Fibroblast of lung (primary cell): Measurements from ENCODE around the gene PLCL1. TPM values are rescaled to one million over a fixed set of nuclear protein-coding genes. Genes with fewer than 3 reads are reported as not detected.

Source experiments
- DNase-seq, 2 donors: peaks; one replicate each; pipeline versions ENCODE4 v3.0.0 to v3.0.0-alpha.2; 2010; ENCODE audit warnings: low read depth in 2 of 2
- H2AFZ ChIP-seq: 2 replicates; pipeline ENCODE4 v1.5.1; 2012; ENCODE audit warnings: low read length, control low read depth, inconsistent platforms
- H3K27ac ChIP-seq: 2 replicates; pipeline ENCODE4 v1.5.1; 2011; ENCODE audit warnings: low read length, control low read depth; ENCODE audit not compliant: insufficient read depth
- H3K27me3 ChIP-seq: 2 replicates; pipeline ENCODE4 v1.5.1; 2011; ENCODE audit warnings: mild to moderate bottlenecking, low read length; ENCODE audit not compliant: control insufficient read depth, insufficient read depth
- H3K36me3 ChIP-seq: 2 replicates; pipeline ENCODE4 v1.5.1; 2011; ENCODE audit warnings: low read length; ENCODE audit not compliant: control insufficient read depth, insufficient read depth
- H3K4me1 ChIP-seq: 2 replicates; pipeline ENCODE4 v1.5.1; 2011; ENCODE audit warnings: low read length; ENCODE audit not compliant: control insufficient read depth, insufficient read depth; ENCODE audit errors: extremely low read depth
- H3K4me2 ChIP-seq: 2 replicates; pipeline ENCODE4 v1.5.1; 2011; ENCODE audit warnings: low read length, control low read depth; ENCODE audit not compliant: insufficient read depth; ENCODE audit errors: extremely low read depth
- H3K4me3 ChIP-seq, 4 experiments: fragments of 200-600 bp in 1 of 4; sonication (generic) in 1 of 4; replicated peaks in 1 of 4; 2 replicates each; pipeline ENCODE4 v1.5.1; 2011 to 2016; ENCODE audit warnings: low read length in 4 of 4, low read depth in 3 of 4, mild to moderate bottlenecking in 3 of 4, control low read depth in 2 of 4, inconsistent platforms in 1 of 4, mixed read lengths in 1 of 4; ENCODE audit not compliant: insufficient read depth in 1 of 4; ENCODE audit errors: control extremely low read depth in 1 of 4
- H3K79me2 ChIP-seq: 2 replicates; pipeline ENCODE4 v1.5.1; 2012; ENCODE audit warnings: mild to moderate bottlenecking, low read length, inconsistent platforms; ENCODE audit not compliant: control insufficient read depth, insufficient read depth
- H3K9ac ChIP-seq: 2 replicates; pipeline ENCODE4 v1.5.1; 2011; ENCODE audit warnings: mild to moderate bottlenecking, low read length, control low read depth; ENCODE audit not compliant: insufficient read depth
- H3K9me3 ChIP-seq: 2 replicates; pipeline ENCODE4 v1.5.1; 2012; ENCODE audit warnings: low read depth, low read length; ENCODE audit not compliant: control insufficient read depth, insufficient read depth
- H4K20me1 ChIP-seq: 2 replicates; pipeline ENCODE4 v1.5.1; 2011; ENCODE audit warnings: low read length; ENCODE audit not compliant: control insufficient read depth, insufficient read depth; ENCODE audit errors: extremely low read depth
- CTCF ChIP-seq, 2 donors: IDR thresholded peaks in 1 of 2; conservative IDR thresholded peaks in 1 of 2; 1 replicate in 1 of 2; 2 replicates in 1 of 2; pipeline ENCODE4 v1.5.1; 2011 to 2012; ENCODE audit warnings: low read length in 2 of 2, control low read depth in 1 of 2, inconsistent platforms in 1 of 2, low read depth in 1 of 2, mild to moderate bottlenecking in 1 of 2
- EZH2 ChIP-seq: IDR thresholded peaks from 2 replicates; pipeline ENCODE4 v1.5.1; 2012; ENCODE audit warnings: low read length, control low read depth, mild to moderate bottlenecking; ENCODE audit errors: missing control alignments
- polyA plus RNA-seq, 2 donors: library from polyadenylated mRNA; depleted of rRNA in 1 of 2; stranded (reverse) in 1 of 2; unstranded in 1 of 2; fragments of >200 nt; gene quantifications; 2 replicates each; pipeline ENCODE4 v1.2.1, GENCODE V29; 2011 to 2012; ENCODE audit warnings: missing spikeins in 1 of 2
- total RNA-seq: library from RNA; depleted of rRNA; stranded (reverse); fragments of >200 nt; gene quantifications from 2 replicates; pipeline ENCODE4 v1.2.1, GENCODE V29; 2014

Gene PLCL1
- total and polyA plus RNA-seq, 2 donors (not counting 1 experiment from before 2014, with no cell fraction given) = 0.48 to 0.83 TPM

GRCh38 chr2:197869501-197870111, 65.2 kb downstream of the PLCL1 start:
- H2AFZ ChIP-seq = no peak overlapping the region
- no peaks in the 10 kb centered on the region for H3K9me3 ChIP-seq
- no peak overlapping the region for H3K4me2 ChIP-seq
- TF ChIP-seq EZH2 (no peak), CTCF (conservative IDR thresholded peaks at IDR 0.05 in 1 of 2, IDR thresholded peaks at IDR 0.05 in 1 of 2; ENCODE audit: low read depth in 1 of 2, low read length in 2 of 2) (no peak)
- no peak overlapping the region for H3K4me3 ChIP-seq
- H3K4me1 ChIP-seq = peaks cover 3% of the 10 kb centered on the region
- H3K27me3 ChIP-seq = no peaks in the 10 kb centered on the region
- peak; percentile 33 to 76 for DNase-seq
- no peaks in the 10 kb centered on the region for H3K36me3 ChIP-seq
- no peak overlapping the region for H3K27ac ChIP-seq
- no peak overlapping the region for H3K9ac ChIP-seq
- H4K20me1 ChIP-seq = no peaks in the 10 kb centered on the region
- no peaks in the 10 kb centered on the region for H3K79me2 ChIP-seq

GRCh38 chr2:197870137-197870536, 65.7 kb downstream of the PLCL1 start:
- Histone ChIP-seq H3K27me3 (no peaks in the 10 kb centered on the region), H3K36me3 (no peaks in the 10 kb centered on the region), H3K27ac (no peak overlapping the region), H3K4me2 (no peak overlapping the region), H2AFZ (no peak overlapping the region), H3K9ac (no peak overlapping the region), H3K79me2 (no peaks in the 10 kb centered on the region), H3K4me3 (no peak overlapping the region), H3K9me3 (no peaks in the 10 kb centered on the region), H3K4me1 (peaks cover 3% of the 10 kb centered on the region), H4K20me1 (no peaks in the 10 kb centered on the region)
- no peak for TF ChIP-seq EZH2
- TF ChIP-seq CTCF (conservative IDR thresholded peaks at IDR 0.05 in 1 of 2, IDR thresholded peaks at IDR 0.05 in 1 of 2; ENCODE audit: low read depth in 1 of 2, low read length in 2 of 2) = no peak
- no peak for DNase-seq

- Histone ChIP-seq H3K36me3 (no peaks in the 10 kb centered on the region), H2AFZ (no peak overlapping the region), H3K27me3 (no peaks in the 10 kb centered on the region), H3K9ac (no peak overlapping the region), H3K4me1 (peaks cover 3% of the 10 kb centered on the region), H3K27ac (no peak overlapping the region), H3K9me3 (no peaks in the 10 kb centered on the region), H4K20me1 (no peaks in the 10 kb centered on the region), H3K79me2 (no peaks in the 10 kb centered on the region), H3K4me3 (no peak overlapping the region), H3K4me2 (no peak overlapping the region)
- no peak for DNase-seq
- no peak for TF ChIP-seq CTCF (conservative IDR thresholded peaks at IDR 0.05 in 1 of 2, IDR thresholded peaks at IDR 0.05 in 1 of 2; ENCODE audit: low read depth in 1 of 2, low read length in 2 of 2)
- TF ChIP-seq EZH2 = no peak
Measured at GRCh38 chr2:197871780-197872456, 67.5 kb downstream of the PLCL1 start.
